Measurements from ENCODE around the gene SIRPB2. TPM values are rescaled to one million over a fixed set of nuclear protein-coding genes. Genes with fewer than 3 reads are reported as not detected.

Gene SIRPB2
- total RNA-seq, 1 donor from 2014 or later = 8.6 TPM

GRCh38 chr20:1473246-1474220 lies 17.7 kb downstream of the SIRPB2 start:
- DNase-seq (ENCODE audit: low spot score in 2 of 2) = no peak
- H3K4me1 ChIP-seq = peaks cover 4 to 16% of the 10 kb centered on the region in 2 donors
- no peaks in the 10 kb centered on the region for H3K36me3 ChIP-seq
- H3K27me3 ChIP-seq = no peaks in the 10 kb centered on the region
- intact Hi-C loops (cut with DNase I) = loop anchor here (10.0 kb wide), 1 partner anchor 421 kb away; the partner anchor contains the start of gene SIRPA
- H3K9me3 ChIP-seq = no peaks in the 10 kb centered on the region
- no peak overlapping the region for H3K4me3 ChIP-seq
- H3K27ac ChIP-seq = no peak overlapping the region
- TF ChIP-seq, protein P1, sequence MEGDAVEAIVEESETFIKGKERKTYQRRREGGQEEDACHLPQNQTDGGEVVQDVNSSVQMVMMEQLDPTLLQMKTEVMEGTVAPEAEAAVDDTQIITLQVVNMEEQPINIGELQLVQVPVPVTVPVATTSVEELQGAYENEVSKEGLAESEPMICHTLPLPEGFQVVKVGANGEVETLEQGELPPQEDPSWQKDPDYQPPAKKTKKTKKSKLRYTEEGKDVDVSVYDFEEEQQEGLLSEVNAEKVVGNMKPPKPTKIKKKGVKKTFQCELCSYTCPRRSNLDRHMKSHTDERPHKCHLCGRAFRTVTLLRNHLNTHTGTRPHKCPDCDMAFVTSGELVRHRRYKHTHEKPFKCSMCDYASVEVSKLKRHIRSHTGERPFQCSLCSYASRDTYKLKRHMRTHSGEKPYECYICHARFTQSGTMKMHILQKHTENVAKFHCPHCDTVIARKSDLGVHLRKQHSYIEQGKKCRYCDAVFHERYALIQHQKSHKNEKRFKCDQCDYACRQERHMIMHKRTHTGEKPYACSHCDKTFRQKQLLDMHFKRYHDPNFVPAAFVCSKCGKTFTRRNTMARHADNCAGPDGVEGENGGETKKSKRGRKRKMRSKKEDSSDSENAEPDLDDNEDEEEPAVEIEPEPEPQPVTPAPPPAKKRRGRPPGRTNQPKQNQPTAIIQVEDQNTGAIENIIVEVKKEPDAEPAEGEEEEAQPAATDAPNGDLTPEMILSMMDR (IDR thresholded peaks at IDR 0.05) = no peak

GRCh38 chr20:1472556-1473245 lies 18.5 kb downstream of the SIRPB2 start:
- intact Hi-C loops (cut with DNase I) = loop anchor here (10.0 kb wide), 1 partner anchor 422 kb away; the partner anchor contains the start of gene SIRPA
- TF ChIP-seq, protein P1 (IDR thresholded peaks at IDR 0.05) = no peak
- H3K4me1 ChIP-seq = peaks cover 4 to 16% of the 10 kb centered on the region in 2 donors
- H3K27ac ChIP-seq = no peak overlapping the region
- H3K36me3 ChIP-seq = no peaks in the 10 kb centered on the region
- no peak overlapping the region for H3K4me3 ChIP-seq
- no peaks in the 10 kb centered on the region for H3K27me3 ChIP-seq
- no peaks in the 10 kb centered on the region for H3K9me3 ChIP-seq
- no peak for DNase-seq (ENCODE audit: low spot score in 2 of 2)

DNA sequence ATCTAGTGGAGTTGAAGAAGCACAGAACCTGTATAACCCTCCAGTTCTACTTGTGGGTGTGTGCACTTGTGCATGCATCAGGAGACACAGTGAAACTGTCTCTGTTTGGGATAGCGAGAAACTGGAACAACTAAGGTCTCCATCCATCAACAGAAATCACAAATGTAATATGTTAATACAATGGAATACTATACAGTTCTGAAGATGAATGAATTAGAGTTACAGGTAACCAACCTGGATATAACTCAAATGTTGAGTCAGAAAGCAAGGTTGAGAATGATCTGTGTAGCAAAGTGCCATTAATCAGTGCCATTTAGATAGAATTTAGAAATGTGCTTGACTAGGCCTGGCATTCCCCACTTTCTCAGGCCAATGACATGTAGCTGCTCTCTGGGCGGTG lies 20.0 kb downstream of the SIRPB2 start:
- H3K4me1 ChIP-seq = peaks cover 4 to 19% of the 10 kb centered on the region in 2 donors
- no peaks in the 10 kb centered on the region for H3K36me3 ChIP-seq
- no peak for DNase-seq (ENCODE audit: low spot score in 2 of 2)
- H3K27me3 ChIP-seq = no peaks in the 10 kb centered on the region
- H3K27ac ChIP-seq = no peak overlapping the region
- H3K9me3 ChIP-seq = no peaks in the 10 kb centered on the region
- intact Hi-C loops (cut with DNase I) = loop anchor here (10.0 kb wide), 1 partner anchor 424 kb away; the partner anchor contains the start of gene SIRPA
- TF ChIP-seq, protein P1 (IDR thresholded peaks at IDR 0.05) = no peak
- no peak overlapping the region for H3K4me3 ChIP-seq

GRCh38 chr20:1469925-1470571 lies 21.2 kb downstream of the SIRPB2 start:
- peak overlapping the region; percentile 62 to 76 for H3K27ac ChIP-seq
- TF ChIP-seq, protein P1 (IDR thresholded peaks at IDR 0.05) = peak; percentile 60 to 66 (median 62)
- peaks cover 11 to 29% of the 10 kb centered on the region in 2 donors for H3K4me1 ChIP-seq
- H3K27me3 ChIP-seq = no peaks in the 10 kb centered on the region
- H3K4me3 ChIP-seq = no peak overlapping the region
- no peaks in the 10 kb centered on the region for H3K9me3 ChIP-seq
- no peaks in the 10 kb centered on the region for H3K36me3 ChIP-seq
- peak; percentile 59 to 88 for DNase-seq (ENCODE audit: low spot score in 2 of 2)
- intact Hi-C loops (cut with DNase I) = loop anchor here (1.0 to 10.0 kb wide), 8 partner anchors 77 to 1185 kb away; partner anchors contain the start of genes FAM110A, FKBP1A, NOP56 and SIRPA

GRCh38 chr20:1469306-1469905 lies 21.8 kb downstream of the SIRPB2 start:
- TF ChIP-seq, protein P1 (IDR thresholded peaks at IDR 0.05) = no peak
- Histone ChIP-seq H3K4me1 (peaks cover 14 to 32% of the 10 kb centered on the region in 2 donors), H3K27ac (peak overlapping the region; percentile 62 to 76), H3K9me3 (no peaks in the 10 kb centered on the region), H3K27me3 (no peaks in the 10 kb centered on the region), H3K36me3 (peaks cover 0 to under 1% of the 10 kb centered on the region in 2 donors), H3K4me3 (no peak overlapping the region)
- no peak for DNase-seq (ENCODE audit: low spot score in 2 of 2)
- intact Hi-C loops (cut with DNase I) = loop anchor here (5.0 to 10.0 kb wide), 6 partner anchors 335 to 1185 kb away; partner anchors contain the start of genes FAM110A, NOP56 and SRXN1
